ENCODE data around the gene JPT1. TPM values are rescaled to one million over a fixed set of nuclear protein-coding genes. Genes with fewer than 3 reads are reported as not detected.
A peak's percentile ranks its signal among the peaks of the same experiment; 100 is the strongest.

JPT1 gene
- total RNA-seq, 1 experiment from 2014 or later, result 265 TPM

DNA sequence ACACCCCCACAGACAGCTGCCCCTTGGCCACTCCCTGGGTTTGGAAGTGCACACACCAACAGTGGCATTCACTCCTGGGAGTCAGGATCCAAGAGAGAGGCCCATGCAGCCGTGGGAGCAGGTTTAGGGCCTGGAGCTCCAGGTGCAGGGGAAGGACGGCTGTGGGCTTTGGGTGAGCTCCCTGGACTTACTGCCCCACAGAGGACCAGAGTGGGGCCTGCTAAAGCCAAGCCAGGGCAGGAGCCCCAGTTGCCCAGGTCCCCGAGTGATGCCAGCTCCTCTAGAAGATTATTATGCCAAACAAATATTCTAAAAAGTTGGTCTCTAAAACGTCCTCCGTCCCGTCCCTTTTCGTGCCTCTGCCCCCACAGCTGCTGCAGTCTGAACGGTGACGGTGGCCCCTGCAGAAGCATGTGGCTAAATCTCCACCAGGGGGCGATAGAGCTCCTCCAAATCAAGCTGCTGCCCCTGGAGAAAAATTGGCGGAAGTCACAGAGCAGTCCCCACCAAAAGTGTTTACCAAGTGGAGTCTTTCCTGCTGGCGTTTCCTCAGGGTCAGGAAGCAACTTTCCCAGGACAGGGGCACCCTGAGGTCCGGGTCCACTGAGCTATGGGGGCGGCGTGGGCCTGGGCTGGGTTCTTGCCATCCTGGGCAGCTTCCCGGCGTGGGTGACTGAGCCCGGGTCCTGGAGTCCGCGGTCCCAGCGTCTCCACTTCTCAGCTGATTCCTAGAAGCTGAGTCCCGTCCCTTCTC, 40.3 kb downstream of the JPT1 start:
- Histone ChIP-seq H3K9ac (ENCODE audit: extremely low read depth, insufficient read length, low read length) (no peak overlapping the region), H3K27me3 (ENCODE audit: insufficient read depth, low read length) (no peaks in the 10 kb centered on the region), H3K56ac (ENCODE audit: insufficient read length, low read depth, low read length) (no peak overlapping the region), H2BK5ac (ENCODE audit: insufficient read length, low read length) (no peak overlapping the region), H2AFZ (ENCODE audit: low read length) (no peak overlapping the region), H3K23me2 (ENCODE audit: insufficient read length, low read depth, low read length, poor library complexity, severe bottlenecking) (peaks cover 5% of the 10 kb centered on the region), H4K8ac (replicated peaks; ENCODE audit: insufficient read length, low read depth, low read length) (no peak overlapping the region), H2BK120ac (ENCODE audit: low read depth, low read length, poor library complexity, severe bottlenecking) (no peak overlapping the region), H3K23ac (ENCODE audit: insufficient read length, low read depth, low read length) (no peak overlapping the region), H2BK12ac (ENCODE audit: insufficient read length, low read depth, low read length) (no peak overlapping the region), H3K14ac (ENCODE audit: insufficient read depth, low read length) (no peak overlapping the region), H3K4me2 (ENCODE audit: insufficient read depth, insufficient read length, low read length) (no peak overlapping the region), H3T11ph (ENCODE audit: low read length) (no peak overlapping the region), H3K18ac (ENCODE audit: insufficient read length, low read depth, low read length) (no peak overlapping the region), H3K4me1 (ENCODE audit: insufficient read depth, low read length) (no peaks in the 10 kb centered on the region), H3K79me1 (ENCODE audit: insufficient read depth, low read depth, low read length, poor library complexity, severe bottlenecking) (peaks cover 6% of the 10 kb centered on the region), H2BK20ac (ENCODE audit: low read depth, low read length, poor library complexity, severe bottlenecking) (no peak overlapping the region), H3K4ac (ENCODE audit: low read depth, low read length) (no peak overlapping the region), H4K91ac (ENCODE audit: insufficient read length, low read depth, low read length) (no peak overlapping the region), H4K5ac (ENCODE audit: insufficient read length, low read depth, low read length) (no peak overlapping the region), H3K9me3 (ENCODE audit: control insufficient read depth, low read depth, low read length) (no peaks in the 10 kb centered on the region), H2AK5ac (ENCODE audit: insufficient read length, low read length) (no peak overlapping the region), H3K27ac (ENCODE audit: insufficient read length, low read depth, low read length) (no peak overlapping the region), H2BK15ac (ENCODE audit: low read depth, low read length) (no peak overlapping the region), H4K20me1 (ENCODE audit: control insufficient read depth, insufficient read depth, insufficient read length) (no peaks in the 10 kb centered on the region), H3K79me2 (ENCODE audit: insufficient read depth, low read length) (no peaks in the 10 kb centered on the region)
- no peaks in the 10 kb centered on the region for H3K9me3 Mint-ChIP-seq
- H3K27ac Mint-ChIP-seq, result peak overlapping the region; percentile 14 to 94 (median 90); a peak in 5 of 7 replicates
- peaks cover 16 to 17% of the 10 kb centered on the region in 2 experiments for H3K4me1 Mint-ChIP-seq
- WGBS (ENCODE audit: extremely low coverage, insufficient read length, low lambda C conversion rate), result no CpG with 5 or more reads among the region's 22 CpGs
- DNase-seq, result peak; percentile 95
- TF ChIP-seq, protein P1, sequence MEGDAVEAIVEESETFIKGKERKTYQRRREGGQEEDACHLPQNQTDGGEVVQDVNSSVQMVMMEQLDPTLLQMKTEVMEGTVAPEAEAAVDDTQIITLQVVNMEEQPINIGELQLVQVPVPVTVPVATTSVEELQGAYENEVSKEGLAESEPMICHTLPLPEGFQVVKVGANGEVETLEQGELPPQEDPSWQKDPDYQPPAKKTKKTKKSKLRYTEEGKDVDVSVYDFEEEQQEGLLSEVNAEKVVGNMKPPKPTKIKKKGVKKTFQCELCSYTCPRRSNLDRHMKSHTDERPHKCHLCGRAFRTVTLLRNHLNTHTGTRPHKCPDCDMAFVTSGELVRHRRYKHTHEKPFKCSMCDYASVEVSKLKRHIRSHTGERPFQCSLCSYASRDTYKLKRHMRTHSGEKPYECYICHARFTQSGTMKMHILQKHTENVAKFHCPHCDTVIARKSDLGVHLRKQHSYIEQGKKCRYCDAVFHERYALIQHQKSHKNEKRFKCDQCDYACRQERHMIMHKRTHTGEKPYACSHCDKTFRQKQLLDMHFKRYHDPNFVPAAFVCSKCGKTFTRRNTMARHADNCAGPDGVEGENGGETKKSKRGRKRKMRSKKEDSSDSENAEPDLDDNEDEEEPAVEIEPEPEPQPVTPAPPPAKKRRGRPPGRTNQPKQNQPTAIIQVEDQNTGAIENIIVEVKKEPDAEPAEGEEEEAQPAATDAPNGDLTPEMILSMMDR (conservative IDR thresholded peaks at IDR 0.05), result peak; percentile 96
- peak overlapping the region in 1 of 2 experiments; percentile 65; a peak in 1 of 5 replicates for H3K4me3 Mint-ChIP-seq
- H3K27me3 Mint-ChIP-seq (ENCODE audit: low read depth), result no peaks in the 10 kb centered on the region; the same call in 1 of the 2 replicates
- H3K36me3 Mint-ChIP-seq (ENCODE audit: insufficient read depth in 1 of 3, low read depth in 3 of 3), result peaks cover 9 to 38% (median 23%) of the 10 kb centered on the region in 3 experiments; a peak in 6 of 7 replicates

All from H9 (cell line).